Neural progenitor cell (in vitro differentiated cells): ENCODE results near the gene S100A10. TPM values are rescaled to one million over a fixed set of nuclear protein-coding genes. Genes with fewer than 3 reads are reported as not detected.

Experiments used
- DNase-seq: peaks from one replicate; pipeline ENCODE4 v3.0.0-alpha.2; 2016; ENCODE audit warnings: low spot score
- H2AFZ ChIP-seq: fragments of 200-600 bp; sonication (generic); replicated peaks from 2 replicates; pipeline ENCODE4 v1.6.1; 2016; ENCODE audit warnings: antibody characterized with exemption
- H3F3A ChIP-seq: fragments of 200-600 bp; sonication (generic); 2 replicates; pipeline ENCODE4 v1.6.1; 2016; ENCODE audit warnings: antibody characterized with exemption, low read depth
- H3K27ac ChIP-seq: fragments of 200-600 bp; sonication (generic); 2 replicates; pipeline ENCODE4 v1.5.1; 2016; ENCODE audit warnings: mild to moderate bottlenecking
- H3K27me3 ChIP-seq: fragments of 200-600 bp; sonication (generic); 2 replicates; pipeline ENCODE4 v1.6.1; 2016; ENCODE audit warnings: mild to moderate bottlenecking, moderate library complexity
- H3K36me3 ChIP-seq: fragments of 200-600 bp; sonication (generic); 2 replicates; pipeline ENCODE4 v1.5.1; 2016
- H3K4me1 ChIP-seq: fragments of 200-600 bp; sonication (generic); 2 replicates; pipeline ENCODE4 v1.6.1; 2016; ENCODE audit warnings: mixed run types
- H3K4me2 ChIP-seq: fragments of 200-600 bp; sonication (generic); 2 replicates; pipeline ENCODE4 v1.6.1; 2016
- H3K4me3 ChIP-seq: fragments of 200-600 bp; sonication (generic); 2 replicates; pipeline ENCODE4 v1.5.1; 2016
- H3K79me2 ChIP-seq: fragments of 200-600 bp; sonication (generic); 2 replicates; pipeline ENCODE4 v1.6.1; 2016; ENCODE audit warnings: low read depth
- H3K9ac ChIP-seq: fragments of 200-600 bp; sonication (generic); 2 replicates; pipeline ENCODE4 v1.6.1; 2016
- H3K9me3 ChIP-seq: fragments of 200-600 bp; sonication (generic); 2 replicates; pipeline ENCODE4 v1.5.1; 2016; ENCODE audit warnings: low read depth
- H4K20me1 ChIP-seq: fragments of 200-600 bp; sonication (generic); 2 replicates; pipeline ENCODE4 v1.6.1; 2016; ENCODE audit warnings: low read depth
- H3K27ac Mint-ChIP-seq: 3 replicates; pipeline ENCODE4 v1.8.0; 2021; ENCODE audit warnings: mixed read lengths
- H3K27me3 Mint-ChIP-seq: 2 replicates; pipeline ENCODE4 v1.8.0; 2022; ENCODE audit warnings: low read depth, mild to moderate bottlenecking, inconsistent platforms, moderate library complexity, mixed read lengths; ENCODE audit not compliant: insufficient read depth
- H3K36me3 Mint-ChIP-seq: 3 replicates; pipeline ENCODE4 v1.8.0; 2021; ENCODE audit warnings: mixed read lengths
- H3K4me1 Mint-ChIP-seq: 3 replicates; pipeline ENCODE4 v1.8.0; 2021; ENCODE audit warnings: mixed read lengths
- H3K4me3 Mint-ChIP-seq: 3 replicates; pipeline ENCODE4 v1.8.0; 2021; ENCODE audit warnings: mild to moderate bottlenecking, moderate library complexity, mixed read lengths
- H3K9me3 Mint-ChIP-seq: 3 replicates; pipeline ENCODE4 v1.8.0; 2020; ENCODE audit warnings: mixed read lengths
- CTCF ChIP-seq: fragments of 200-600 bp; sonication (generic); IDR thresholded peaks from 2 replicates; pipeline ENCODE4 v1.5.1; 2017; ENCODE audit warnings: antibody characterized with exemption, mild to moderate bottlenecking
- EZH2 ChIP-seq: fragments of 200-600 bp; sonication (generic); IDR thresholded peaks from 2 replicates; pipeline ENCODE4 v1.6.1; 2017; ENCODE audit warnings: antibody characterized with exemption, mild to moderate bottlenecking, moderate library complexity
- EZH2phosphoT487 ChIP-seq: fragments of 200-600 bp; sonication (generic); IDR thresholded peaks from 2 replicates; pipeline ENCODE4 v1.6.1; 2017; ENCODE audit warnings: antibody characterized with exemption
- total RNA-seq: library from RNA; depleted of rRNA; stranded (reverse); fragments of >200 nt; gene quantifications from 2 replicates; pipeline ENCODE4 v1.2.3, GENCODE V29; 2015; ENCODE audit warnings: low replicate concordance

The S100A10 gene
- total RNA-seq, 1 donor from 2014 or later: 0.54 TPM

- peaks cover 77% of the 10 kb centered on the region for H3K27me3 ChIP-seq
These were observed 3.6 kb upstream of the S100A10 start for GRCh38 chr1:151997284-151997570.

GRCh38 chr1:151995774-151996173 is 2.1 kb upstream of the S100A10 start:
- Mint-ChIP-seq H3K27me3 (peaks cover 42% of the 10 kb centered on the region), H3K36me3 (no peaks in the 10 kb centered on the region), H3K9me3 (no peaks in the 10 kb centered on the region), H3K4me3 (no peak overlapping the region), H3K27ac (no peak overlapping the region), H3K4me1 (peaks cover 19% of the 10 kb centered on the region)
- peaks cover 36% of the 10 kb centered on the region for H4K20me1 ChIP-seq
- H3K27me3 ChIP-seq: peaks cover 88% of the 10 kb centered on the region
- H3K9me3 ChIP-seq: no peaks in the 10 kb centered on the region
- TF ChIP-seq EZH2: no peak
- no peak for TF ChIP-seq CTCF
- TF ChIP-seq EZH2phosphoT487: no peak
- H3F3A ChIP-seq: peaks cover 38% of the 10 kb centered on the region
- DNase-seq: no peak
- no peak overlapping the region for H3K4me3 ChIP-seq
- no peak overlapping the region for H2AFZ ChIP-seq
- peaks cover 12% of the 10 kb centered on the region for H3K4me1 ChIP-seq
- no peak overlapping the region for H3K9ac ChIP-seq
- no peak overlapping the region for H3K27ac ChIP-seq
- H3K79me2 ChIP-seq: no peaks in the 10 kb centered on the region
- no peaks in the 10 kb centered on the region for H3K36me3 ChIP-seq
- no peak overlapping the region for H3K4me2 ChIP-seq

More at GRCh38 chr1:151997284-151997570, 3.6 kb upstream of the S100A10 start:
- peaks cover 15% of the 10 kb centered on the region for H3K4me1 Mint-ChIP-seq
- peaks cover 12% of the 10 kb centered on the region for H3K4me1 ChIP-seq
- H3K36me3 ChIP-seq: no peaks in the 10 kb centered on the region
- H4K20me1 ChIP-seq: peaks cover 28% of the 10 kb centered on the region
- peaks cover 35% of the 10 kb centered on the region for H3F3A ChIP-seq
- H3K9ac ChIP-seq: no peak overlapping the region
- no peaks in the 10 kb centered on the region for H3K79me2 ChIP-seq
- H3K9me3 Mint-ChIP-seq: no peaks in the 10 kb centered on the region
- no peak overlapping the region for H3K27ac Mint-ChIP-seq
- peaks cover 31% of the 10 kb centered on the region for H3K27me3 Mint-ChIP-seq
- no peak for DNase-seq
- no peak overlapping the region for H3K4me2 ChIP-seq
- TF ChIP-seq EZH2phosphoT487 (no peak), CTCF (no peak), EZH2 (no peak)
- no peak overlapping the region for H3K27ac ChIP-seq
- H3K4me3 Mint-ChIP-seq: no peak overlapping the region
- no peak overlapping the region for H3K4me3 ChIP-seq
- H3K9me3 ChIP-seq: no peaks in the 10 kb centered on the region
- no peaks in the 10 kb centered on the region for H3K36me3 Mint-ChIP-seq
- no peak overlapping the region for H2AFZ ChIP-seq

GRCh38 chr1:151994956-151995355 is 1.3 kb upstream of the S100A10 start:
- Histone ChIP-seq H3K4me2 (no peak overlapping the region), H3K79me2 (no peaks in the 10 kb centered on the region), H3K4me3 (no peak overlapping the region), H3K36me3 (no peaks in the 10 kb centered on the region), H3K27me3 (peaks cover 96% of the 10 kb centered on the region), H3K9me3 (no peaks in the 10 kb centered on the region), H3F3A (peaks cover 38% of the 10 kb centered on the region), H3K9ac (no peak overlapping the region), H2AFZ (no peak overlapping the region), H3K4me1 (peaks cover 12% of the 10 kb centered on the region), H4K20me1 (peaks cover 38% of the 10 kb centered on the region), H3K27ac (no peak overlapping the region)
- Mint-ChIP-seq H3K27me3 (peaks cover 40% of the 10 kb centered on the region), H3K36me3 (no peaks in the 10 kb centered on the region), H3K4me3 (peak overlapping the region; percentile 66), H3K4me1 (peaks cover 19% of the 10 kb centered on the region), H3K27ac (no peak overlapping the region), H3K9me3 (no peaks in the 10 kb centered on the region)
- TF ChIP-seq EZH2 (no peak), EZH2phosphoT487 (no peak), CTCF (no peak)
- peak; percentile 12 for DNase-seq
